H1 (cell line): ENCODE measurements around the gene CD84. TPM values are rescaled to one million over a fixed set of nuclear protein-coding genes. Genes with fewer than 3 reads are reported as not detected.

Experiments used
- CTCF ChIA-PET: fragments of 300-600 bp; sonication (Branson Sonifier 250); formaldehyde crosslinking; loops from one replicate; lab custom pipeline; 2021; ENCODE audit not compliant: partially characterized antibody; lab: Charles Lee
- POLR2A ChIA-PET: fragments of 300-600 bp; sonication (Branson Sonifier 250); formaldehyde crosslinking; loops from one replicate; lab custom pipeline; 2021; ENCODE audit warnings: inconsistent platforms; ENCODE audit not compliant: partially characterized antibody; lab: Charles Lee
- DNase-seq, 2 experiments: peaks; one replicate each; pipeline versions ENCODE4 v3.0.0 to v3.0.0-alpha.2; 2010 to 2022; ENCODE audit warnings: low spot score in 2 of 2, low read depth in 1 of 2, mixed read lengths in 1 of 2
- FAIRE-seq: peaks from 2 replicates; lab custom pipeline; 2011; peaks lifted over from hg19 to GRCh38; lab: Jason Lieb, UNC
- H2AFZ ChIP-seq: 2 replicates; pipeline ENCODE4 v1.8.1; 2012; ENCODE audit warnings: low read length, inconsistent platforms
- H2AK5ac ChIP-seq: 2 replicates; pipeline ENCODE4 v1.6.1; 2013; ENCODE audit warnings: low read depth, low read length
- H2BK120ac ChIP-seq: replicated peaks from 2 replicates; pipeline ENCODE3; 2013; ENCODE audit warnings: low read depth, low read length, inconsistent platforms
- H2BK12ac ChIP-seq: 2 replicates; pipeline ENCODE4 v1.6.1; 2013; ENCODE audit warnings: low read depth, low read length
- H2BK15ac ChIP-seq: 2 replicates; pipeline ENCODE4 v1.6.1; 2013; ENCODE audit warnings: low read length
- H2BK20ac ChIP-seq: 2 replicates; pipeline ENCODE4 v1.6.1; 2013; ENCODE audit warnings: low read length
- H2BK5ac ChIP-seq: 2 replicates; pipeline ENCODE4 v1.6.1; 2013; ENCODE audit warnings: low read depth, low read length
- H3K14ac ChIP-seq: 2 replicates; pipeline ENCODE4 v1.6.1; 2013; ENCODE audit warnings: inconsistent platforms; ENCODE audit not compliant: insufficient read length
- H3K18ac ChIP-seq: 2 replicates; pipeline ENCODE4 v1.6.1; 2013; ENCODE audit warnings: low read length; ENCODE audit errors: extremely low read depth
- H3K23ac ChIP-seq: 2 replicates; pipeline ENCODE4 v1.6.1; 2013; ENCODE audit warnings: inconsistent platforms; ENCODE audit not compliant: insufficient read length
- H3K23me2 ChIP-seq: 2 replicates; pipeline ENCODE4 v1.6.1; 2013; ENCODE audit warnings: low read depth, low read length
- H3K27ac ChIP-seq: 2 replicates; pipeline ENCODE4 v1.6.1; 2011; ENCODE audit warnings: low read depth, low read length, inconsistent platforms
- H3K27me3 ChIP-seq, 4 experiments: replicated peaks in 1 of 4; 1 replicate in 1 of 4; 2 replicates in 3 of 4; pipeline versions ENCODE4 v1.6.1 to v1.8.1; 2011 to 2013; ENCODE audit warnings: low read length in 3 of 4, mild to moderate bottlenecking in 3 of 4, inconsistent platforms in 2 of 4, mixed read lengths in 2 of 4, moderate library complexity in 1 of 4; ENCODE audit not compliant: control insufficient read depth in 3 of 4, insufficient read depth in 3 of 4; ENCODE audit errors: extremely low read depth in 1 of 4
- H3K36me3 ChIP-seq, 4 experiments: 2 replicates each; pipeline versions ENCODE4 v1.6.1 to v1.8.1; 2011 to 2013; ENCODE audit warnings: mild to moderate bottlenecking in 4 of 4, low read length in 3 of 4, moderate library complexity in 2 of 4, control low read depth in 1 of 4, inconsistent platforms in 1 of 4; ENCODE audit not compliant: insufficient read depth in 4 of 4, control insufficient read depth in 2 of 4
- H3K4ac ChIP-seq: replicated peaks from 2 replicates; pipeline ENCODE3; 2013; ENCODE audit warnings: low read length, low read depth, mixed read lengths, inconsistent platforms; ENCODE audit not compliant: insufficient read length
- H3K4me1 ChIP-seq, 4 experiments: replicated peaks in 1 of 4; 1 replicate in 1 of 4; 2 replicates in 3 of 4; pipeline versions ENCODE4 v1.6.1 to v1.8.1; 2011 to 2013; ENCODE audit warnings: low read length in 3 of 4, inconsistent platforms in 2 of 4, mixed read lengths in 1 of 4; ENCODE audit not compliant: insufficient read depth in 4 of 4, control insufficient read depth in 3 of 4
- H3K4me2 ChIP-seq, 2 experiments: 2 replicates each; pipeline versions ENCODE4 v1.6.1 to v1.8.1; 2011 to 2013; ENCODE audit warnings: low read depth in 2 of 2, low read length in 2 of 2, control low read depth in 1 of 2, inconsistent platforms in 1 of 2, mild to moderate bottlenecking in 1 of 2; ENCODE audit not compliant: insufficient read depth in 1 of 2
- H3K4me3 ChIP-seq, 4 experiments: fragments of 200-600, 300-600 bp in 1 of 4; sonication (generic), shearing (Covaris generic), sonication (Bioruptor Twin) in 1 of 4; 2 replicates each; pipeline versions ENCODE4 v1.5.1 to v1.8.1; 2011 to 2016; ENCODE audit warnings: low read length in 4 of 4, low read depth in 3 of 4, control low read depth in 2 of 4, inconsistent platforms in 2 of 4, mild to moderate bottlenecking in 2 of 4, mixed read lengths in 1 of 4, moderate library complexity in 1 of 4; ENCODE audit not compliant: insufficient read depth in 2 of 4; ENCODE audit errors: extremely low read depth in 1 of 4
- H3K56ac ChIP-seq: replicated peaks from 2 replicates; pipeline ENCODE3; 2013; ENCODE audit warnings: low read depth, mild to moderate bottlenecking, mixed read lengths, low read length, inconsistent platforms; ENCODE audit not compliant: insufficient read length
- H3K79me1 ChIP-seq: 2 replicates; pipeline ENCODE4 v1.6.1; 2013; ENCODE audit warnings: low read depth, low read length, control low read depth
- H3K79me2 ChIP-seq, 2 experiments: 2 replicates each; pipeline versions ENCODE4 v1.6.1 to v1.8.1; 2012 to 2013; ENCODE audit warnings: low read length in 2 of 2, mild to moderate bottlenecking in 2 of 2, inconsistent platforms in 1 of 2; ENCODE audit not compliant: insufficient read depth in 2 of 2, control insufficient read depth in 1 of 2
- H3K9ac ChIP-seq, 4 experiments: replicated peaks in 1 of 4; 1 replicate in 1 of 4; 2 replicates in 3 of 4; pipeline versions ENCODE4 v1.6.1 to v1.8.1; 2011 to 2013; ENCODE audit warnings: low read depth in 3 of 4, low read length in 3 of 4, control low read depth in 2 of 4, mild to moderate bottlenecking in 2 of 4, moderate library complexity in 2 of 4, inconsistent platforms in 1 of 4; ENCODE audit errors: extremely low read depth in 1 of 4
- H3K9me3 ChIP-seq, 2 experiments: 2 replicates each; pipeline versions ENCODE4 v1.6.1 to v1.8.1; 2012 to 2013; ENCODE audit warnings: mild to moderate bottlenecking in 2 of 2, moderate library complexity in 2 of 2, control low read depth in 1 of 2, inconsistent platforms in 1 of 2, low read depth in 1 of 2, low read length in 1 of 2, mixed read lengths in 1 of 2; ENCODE audit not compliant: insufficient read depth in 2 of 2
- H4K20me1 ChIP-seq, 2 experiments: replicated peaks in 1 of 2; 2 replicates each; pipeline versions ENCODE3 to v1.8.1; 2011 to 2013; ENCODE audit warnings: inconsistent platforms in 2 of 2, low read length in 2 of 2, mild to moderate bottlenecking in 1 of 2; ENCODE audit not compliant: insufficient read depth in 2 of 2, control insufficient read depth in 1 of 2
- H4K5ac ChIP-seq: 2 replicates; pipeline ENCODE4 v1.6.1; 2013; ENCODE audit warnings: low read length, low read depth, mixed read lengths, inconsistent platforms; ENCODE audit not compliant: insufficient read length
- H4K8ac ChIP-seq: 2 replicates; pipeline ENCODE4 v1.8.0; 2013; ENCODE audit warnings: mild to moderate bottlenecking, moderate library complexity, low read length, inconsistent platforms; ENCODE audit not compliant: insufficient read depth; ENCODE audit errors: extremely low read depth
- H4K91ac ChIP-seq: replicated peaks from 2 replicates; pipeline ENCODE3; 2013; ENCODE audit warnings: low read length, mixed read lengths, inconsistent platforms; ENCODE audit not compliant: insufficient read length
- CHD2 ChIP-seq: IDR thresholded peaks from 2 replicates; pipeline ENCODE4 v1.6.1; 2012; ENCODE audit warnings: low read length, improper control_type of control experiment
- CREB1 ChIP-seq: IDR thresholded peaks from 2 replicates; pipeline ENCODE4 v1.6.1; 2012; ENCODE audit warnings: inconsistent platforms
- EP300 ChIP-seq, 2 experiments: IDR thresholded peaks; 1 replicate in 1 of 2; 2 replicates in 1 of 2; pipeline ENCODE4 v1.6.1; 2011 to 2012; ENCODE audit warnings: low read depth in 2 of 2, low read length in 2 of 2, mild to moderate bottlenecking in 2 of 2, borderline replicate concordance in 1 of 2, inconsistent platforms in 1 of 2, moderate library complexity in 1 of 2
- GTF2F1 ChIP-seq: IDR thresholded peaks from 2 replicates; pipeline ENCODE4 v1.6.1; 2012; ENCODE audit warnings: low read depth, low read length, improper control_type of control experiment, borderline replicate concordance
- JUN ChIP-seq: IDR thresholded peaks from 2 replicates; pipeline ENCODE4 v1.6.1; 2011; ENCODE audit warnings: low read depth, mild to moderate bottlenecking, improper control_type of control experiment, low read length
- JUND ChIP-seq: IDR thresholded peaks from 2 replicates; pipeline ENCODE4 v1.6.1; 2011; ENCODE audit warnings: mild to moderate bottlenecking, improper control_type of control experiment, low read length
- KDM1A ChIP-seq: fragments of 200-600, 300-600 bp; sonication (generic); IDR thresholded peaks from 2 replicates; pipeline ENCODE4 v1.7.1; 2016; ENCODE audit warnings: mild to moderate bottlenecking, low read length, borderline replicate concordance
- KDM4A ChIP-seq: IDR thresholded peaks from one replicate; pipeline ENCODE4 v1.7.1; 2012; ENCODE audit warnings: low read depth, mild to moderate bottlenecking, moderate library complexity, low read length, inconsistent platforms; ENCODE audit not compliant: severe bottlenecking
- MAX ChIP-seq: IDR thresholded peaks from 2 replicates; pipeline ENCODE4 v1.6.1; 2012; ENCODE audit warnings: inconsistent platforms
- RNF2 ChIP-seq: fragments of 200-900, 300-1000 bp; sonication (generic); IDR thresholded peaks from 2 replicates; pipeline ENCODE4 v1.7.1; 2016; ENCODE audit warnings: borderline replicate concordance, low read depth, mild to moderate bottlenecking, antibody characterized with exemption, low read length; ENCODE audit not compliant: poor library complexity, severe bottlenecking; ENCODE audit errors: missing control alignments
- SAP30 ChIP-seq: fragments of 300-600 bp; sonication (generic); IDR thresholded peaks from 2 replicates; pipeline ENCODE4 v1.7.1; 2012; ENCODE audit warnings: low read length, moderate library complexity, mild to moderate bottlenecking, inconsistent platforms; ENCODE audit not compliant: insufficient read depth, insufficient replicate concordance
- USF2 ChIP-seq: IDR thresholded peaks from 2 replicates; pipeline ENCODE4 v1.6.1; 2011; ENCODE audit warnings: low read length, improper control_type of control experiment
- YY1 ChIP-seq: IDR thresholded peaks from 2 replicates; pipeline ENCODE4 v1.6.1; 2011; ENCODE audit warnings: low read depth, mild to moderate bottlenecking, low read length
- WGBS, 2 experiments: shearing (Covaris generic) in 1 of 2; methylation state at CpG; one replicate each; pipeline versions ENCODE4 v1.1.6 to v1.1.7; 2013 to 2015; ENCODE audit warnings: low lambda C conversion rate in 2 of 2, mixed read lengths in 2 of 2, inconsistent platforms in 1 of 2, low coverage in 1 of 2, missing lambda C conversion rate in 1 of 2; ENCODE audit not compliant: insufficient replicate concordance in 2 of 2, insufficient coverage in 1 of 2, insufficient read length in 1 of 2; ENCODE audit errors: extremely low coverage in 1 of 2, missing lambda C conversion rate in 1 of 2; 5-methylcytosine and 5-hydroxymethylcytosine counted together
- polyA plus RNA-seq, 7 experiments: library from polyadenylated mRNA; depleted of rRNA in 3 of 7; stranded (reverse) in 5 of 7; unstranded in 2 of 7; fragments of >200 nt in 5 of 7; fragments of 200-250 nt in 2 of 7; gene quantifications; 1 replicate in 5 of 7; 2 replicates in 1 of 7; 4 replicates in 1 of 7; pipeline versions ENCODE4 v1.2.1 to v1.2.3, GENCODE V29; 2011 to 2013; ENCODE audit warnings: missing spikeins in 2 of 7, mixed read lengths in 2 of 7
- total RNA-seq: library from RNA; stranded (reverse); fragmentation: NEBNext Ultra II Directional; extraction: Animal tissue kit (Norgen Biotek cat#: 25700); gene quantifications from 2 replicates; pipeline ENCODE4 v1.2.1, GENCODE V29; 2021

CD84 gene
- total and polyA plus RNA-seq, 2 of the 8 experiments (the other 6 are each of a cell fraction or from before 2014, with no cell fraction given), result not detected

GRCh38 chr1:160577671-160578070 is 1.6 kb downstream of the CD84 start:
- no peak overlapping the region for H4K5ac ChIP-seq
- no peak overlapping the region for H3K4me3 ChIP-seq
- H3K23ac ChIP-seq, result no peak overlapping the region
- H3K18ac ChIP-seq, result no peak overlapping the region
- no peak overlapping the region for H3K27ac ChIP-seq
- H3K79me2 ChIP-seq, result no peaks in the 10 kb centered on the region
- no peak overlapping the region for H2BK12ac ChIP-seq
- CTCF ChIA-PET, result interaction anchor here (1.2 kb wide), 3 partner anchors 13 to 126 kb away, joined by 3 read pairs; no protein-coding TSS in a partner anchor
- no peaks in the 10 kb centered on the region for H3K9me3 ChIP-seq
- H3K27me3 ChIP-seq, result no peaks in the 10 kb centered on the region
- H2BK20ac ChIP-seq, result no peak overlapping the region
- no peak overlapping the region for H4K8ac ChIP-seq
- no peak overlapping the region for H2BK15ac ChIP-seq
- no peaks in the 10 kb centered on the region for H3K79me1 ChIP-seq
- no peaks in the 10 kb centered on the region for H3K23me2 ChIP-seq
- H3K4ac ChIP-seq, result no peak overlapping the region
- H3K4me1 ChIP-seq, result no peaks in the 10 kb centered on the region
- DNase-seq, result no peak
- H3K9ac ChIP-seq, result no peak overlapping the region
- no peak overlapping the region for H4K91ac ChIP-seq
- H2BK5ac ChIP-seq, result no peak overlapping the region
- no peak overlapping the region for H2BK120ac ChIP-seq
- H4K20me1 ChIP-seq, result no peaks in the 10 kb centered on the region
- no peak for FAIRE-seq
- 81% methylated on average over 2 of the region's 2 CpGs; no CpG with 5 or more reads in 1 of the 2 experiments for WGBS, 2 experiments
- no peaks in the 10 kb centered on the region for H3K36me3 ChIP-seq
- H2AK5ac ChIP-seq, result no peak overlapping the region
- H3K56ac ChIP-seq, result no peak overlapping the region
- H3K4me2 ChIP-seq, result no peak overlapping the region
- no peak overlapping the region for H3K14ac ChIP-seq
- H2AFZ ChIP-seq, result no peak overlapping the region
- POLR2A ChIA-PET, result no interaction called here
- no peak for TF ChIP-seq CREB1
- no peak for TF ChIP-seq JUN
- TF ChIP-seq RNF2, result no peak
- TF ChIP-seq JUND, result no peak
- TF ChIP-seq USF2, result no peak
- no peak for TF ChIP-seq GTF2F1
- no peak for TF ChIP-seq YY1
- no peak for TF ChIP-seq EP300 (IDR thresholded peaks at IDR 0.05; ENCODE audit: borderline replicate concordance in 1 of 2, low read depth in 2 of 2, low read length in 2 of 2)
- no peak for TF ChIP-seq SAP30
- TF ChIP-seq MAX, result no peak
- no peak for TF ChIP-seq KDM4A
- no peak for TF ChIP-seq CHD2
- TF ChIP-seq KDM1A, result no peak
